Adrenal gland (tissue), 5 donors: ENCODE data around the gene CRELD1.

Experiments used
- POLR2A ChIP-seq, 2 donors: fragments of 450-650 bp; IDR thresholded peaks; one replicate each; pipeline ENCODE4 v1.6.1; 2017; ENCODE audit warnings: antibody characterized with exemption in 2 of 2, mild to moderate bottlenecking in 2 of 2, moderate library complexity in 1 of 2
- TF ChIP-seq, protein P1 (sequence below), 6 experiments: fragments of 450-650 bp in 4 of 6; fragments of 200-600 bp in 2 of 6; sonication (generic) in 1 of 6; IDR thresholded peaks; 1 replicate in 5 of 6; 2 replicates in 1 of 6; pipeline versions ENCODE4 v1.5.1 to v1.8.0; 2016 to 2021; ENCODE audit warnings: antibody characterized with exemption in 6 of 6, mild to moderate bottlenecking in 2 of 6, moderate library complexity in 1 of 6
- donor health status: DM: no; HTN: no; CAD: no.

DNA sequence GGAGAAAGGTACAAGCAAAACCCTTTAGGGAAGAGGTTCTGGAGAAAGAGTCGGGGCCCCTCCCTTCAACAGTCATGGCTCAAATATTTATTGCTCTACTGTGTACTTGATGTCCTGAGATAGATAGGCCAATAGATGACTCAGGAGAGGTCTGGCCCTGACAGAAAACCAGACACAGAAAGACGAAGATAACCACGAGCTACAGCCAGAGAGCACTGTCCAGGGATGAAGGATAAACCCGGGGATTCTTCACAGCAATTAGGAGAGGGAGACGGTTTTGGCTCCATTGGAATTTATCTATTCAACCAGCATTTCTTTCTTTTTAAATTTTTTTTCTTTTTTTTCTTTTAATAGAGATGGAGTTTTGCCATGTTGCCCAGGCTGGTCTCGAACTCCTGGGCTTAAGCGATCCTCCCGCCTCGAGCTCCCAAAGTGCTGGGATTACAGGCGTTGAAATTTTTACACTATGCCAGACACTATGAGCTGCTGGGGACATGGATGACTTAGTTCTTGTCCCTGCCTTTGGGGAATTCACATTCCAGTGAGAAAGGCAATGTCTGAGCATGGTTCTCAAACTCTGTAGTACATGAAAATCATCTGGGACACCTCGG lies 49.0 kb upstream of the CRELD1 start:
- TF ChIP-seq, protein P1, sequence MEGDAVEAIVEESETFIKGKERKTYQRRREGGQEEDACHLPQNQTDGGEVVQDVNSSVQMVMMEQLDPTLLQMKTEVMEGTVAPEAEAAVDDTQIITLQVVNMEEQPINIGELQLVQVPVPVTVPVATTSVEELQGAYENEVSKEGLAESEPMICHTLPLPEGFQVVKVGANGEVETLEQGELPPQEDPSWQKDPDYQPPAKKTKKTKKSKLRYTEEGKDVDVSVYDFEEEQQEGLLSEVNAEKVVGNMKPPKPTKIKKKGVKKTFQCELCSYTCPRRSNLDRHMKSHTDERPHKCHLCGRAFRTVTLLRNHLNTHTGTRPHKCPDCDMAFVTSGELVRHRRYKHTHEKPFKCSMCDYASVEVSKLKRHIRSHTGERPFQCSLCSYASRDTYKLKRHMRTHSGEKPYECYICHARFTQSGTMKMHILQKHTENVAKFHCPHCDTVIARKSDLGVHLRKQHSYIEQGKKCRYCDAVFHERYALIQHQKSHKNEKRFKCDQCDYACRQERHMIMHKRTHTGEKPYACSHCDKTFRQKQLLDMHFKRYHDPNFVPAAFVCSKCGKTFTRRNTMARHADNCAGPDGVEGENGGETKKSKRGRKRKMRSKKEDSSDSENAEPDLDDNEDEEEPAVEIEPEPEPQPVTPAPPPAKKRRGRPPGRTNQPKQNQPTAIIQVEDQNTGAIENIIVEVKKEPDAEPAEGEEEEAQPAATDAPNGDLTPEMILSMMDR (IDR thresholded peaks at IDR 0.05) = no peak
- no peak for TF ChIP-seq POLR2A (IDR thresholded peaks at IDR 0.05)
